ENCODE measurements around the gene DCDC1.
"Not testable (repeated sequence)": the region's sequence is repeated elsewhere in the genome, so short reads cannot be mapped to it uniquely, and the experiment has no call there.

Gene DCDC1

DNA sequence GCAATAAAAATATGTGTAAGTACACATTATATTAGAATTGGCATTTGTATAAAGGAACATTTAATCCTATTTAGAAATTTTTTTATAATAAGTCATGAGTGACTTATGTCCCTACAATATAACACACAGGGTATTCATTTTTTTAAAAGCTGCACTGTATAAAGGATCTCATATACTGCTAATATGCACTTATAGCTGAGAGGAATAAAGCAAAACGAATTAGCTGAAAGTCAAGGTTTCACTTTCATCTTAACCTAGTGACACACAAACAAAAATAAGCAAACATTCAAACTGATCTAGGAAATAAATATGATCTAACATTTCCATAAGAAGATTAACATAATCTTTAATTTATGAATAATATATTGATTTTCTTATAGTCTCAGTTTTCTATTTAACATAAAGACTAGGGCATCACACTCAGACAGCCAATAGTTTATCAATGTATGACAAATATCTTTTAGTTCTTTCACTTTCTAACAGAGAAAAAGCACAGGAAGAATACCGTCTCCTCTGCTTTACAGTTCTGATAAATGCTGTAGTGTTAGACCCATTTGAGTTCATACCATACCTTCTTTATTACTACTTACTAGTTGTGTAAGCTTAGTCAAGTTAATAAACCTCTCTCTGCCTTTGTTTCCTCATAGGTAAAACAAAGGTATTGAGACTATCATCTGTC, 42.9 kb downstream of the DCDC1 start:
- DNase-seq (ENCODE audit: low spot score): no peak

DNA sequence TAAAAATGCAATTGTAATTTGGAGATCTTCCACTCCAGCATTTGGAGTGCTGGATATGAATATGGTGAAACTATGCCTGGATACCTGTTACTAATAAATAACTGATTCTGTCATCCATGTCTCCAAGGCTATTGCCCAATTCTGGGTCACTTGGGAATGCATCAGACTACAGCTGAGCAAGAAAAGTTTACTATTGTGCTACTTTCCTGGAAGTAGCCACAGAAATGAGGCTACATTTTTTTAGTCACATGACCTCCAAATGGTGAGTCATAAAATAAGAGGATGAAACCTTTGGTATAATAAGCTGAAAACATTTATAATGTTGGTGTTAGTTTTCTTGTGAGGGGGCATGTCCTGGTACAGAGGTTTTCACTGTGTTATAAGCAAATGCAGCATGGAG, 44.4 kb downstream of the DCDC1 start:
- DNase-seq (ENCODE audit: low spot score): no peak

DNA sequence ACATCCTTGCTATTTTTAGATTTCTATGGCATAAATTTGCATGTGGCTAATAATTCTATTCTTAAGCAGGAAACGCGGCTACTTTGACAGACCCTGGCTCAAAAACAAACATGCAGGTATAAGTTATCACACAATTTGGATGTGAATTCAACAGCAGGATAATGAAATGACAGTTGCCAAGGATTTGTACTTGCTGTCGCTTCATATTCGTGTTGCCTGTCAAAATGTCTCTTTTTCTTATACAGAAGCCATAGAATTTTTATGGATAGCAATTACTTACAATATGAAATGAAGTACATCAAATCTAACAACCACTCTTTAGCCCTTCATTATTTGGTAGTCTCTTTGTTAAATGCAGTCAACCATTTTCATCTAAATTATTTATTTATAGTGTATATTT, 46.4 kb downstream of the DCDC1 start:
- no peak for DNase-seq (ENCODE audit: low spot score)

DNA sequence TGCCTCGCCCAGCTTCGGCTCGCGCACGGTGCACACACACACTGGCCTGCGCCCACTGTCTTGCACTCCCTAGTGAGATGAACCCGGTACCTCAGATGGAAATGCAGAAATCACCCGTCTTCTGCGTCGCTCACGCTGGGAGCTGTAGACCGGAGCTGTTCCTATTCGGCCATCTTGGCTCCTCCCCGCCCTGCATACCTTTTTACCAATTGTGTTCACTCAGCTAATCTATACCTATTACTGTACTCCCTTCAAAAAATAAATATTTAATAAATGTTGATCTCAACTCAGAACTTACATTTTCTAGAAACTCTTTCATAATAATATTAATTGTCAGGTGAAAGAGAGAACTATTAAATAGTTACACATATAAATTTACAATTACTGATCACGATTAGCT, 48.0 kb downstream of the DCDC1 start:
- not testable (repeated sequence) for DNase-seq (ENCODE audit: low spot score)

DNA sequence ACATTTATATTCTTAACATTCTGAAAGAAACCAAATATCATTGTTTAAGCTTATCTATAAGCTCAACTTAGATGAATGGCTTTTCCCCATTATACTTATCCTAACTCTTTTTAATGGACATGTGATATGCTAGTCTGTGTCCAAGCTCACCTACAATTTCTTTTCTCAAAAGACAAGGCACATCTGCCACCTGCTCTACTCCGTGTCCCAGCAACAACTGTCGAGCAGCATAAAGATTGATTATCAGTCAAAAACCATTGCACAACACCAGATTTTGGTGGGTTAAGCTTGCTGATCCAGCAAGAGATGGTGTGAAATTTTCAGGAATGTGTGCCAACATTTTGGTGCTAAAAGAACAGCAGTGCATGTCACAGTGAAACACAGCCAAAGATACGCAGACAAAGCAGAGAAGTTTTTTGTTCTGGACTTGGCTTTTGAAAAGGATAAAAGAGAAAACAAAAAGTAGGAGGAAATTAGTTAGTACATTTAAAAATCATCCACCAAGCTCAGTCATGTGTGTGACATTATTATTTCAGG, 65.8 kb downstream of the DCDC1 start:
- no peak for DNase-seq (ENCODE audit: low spot score)

DNA sequence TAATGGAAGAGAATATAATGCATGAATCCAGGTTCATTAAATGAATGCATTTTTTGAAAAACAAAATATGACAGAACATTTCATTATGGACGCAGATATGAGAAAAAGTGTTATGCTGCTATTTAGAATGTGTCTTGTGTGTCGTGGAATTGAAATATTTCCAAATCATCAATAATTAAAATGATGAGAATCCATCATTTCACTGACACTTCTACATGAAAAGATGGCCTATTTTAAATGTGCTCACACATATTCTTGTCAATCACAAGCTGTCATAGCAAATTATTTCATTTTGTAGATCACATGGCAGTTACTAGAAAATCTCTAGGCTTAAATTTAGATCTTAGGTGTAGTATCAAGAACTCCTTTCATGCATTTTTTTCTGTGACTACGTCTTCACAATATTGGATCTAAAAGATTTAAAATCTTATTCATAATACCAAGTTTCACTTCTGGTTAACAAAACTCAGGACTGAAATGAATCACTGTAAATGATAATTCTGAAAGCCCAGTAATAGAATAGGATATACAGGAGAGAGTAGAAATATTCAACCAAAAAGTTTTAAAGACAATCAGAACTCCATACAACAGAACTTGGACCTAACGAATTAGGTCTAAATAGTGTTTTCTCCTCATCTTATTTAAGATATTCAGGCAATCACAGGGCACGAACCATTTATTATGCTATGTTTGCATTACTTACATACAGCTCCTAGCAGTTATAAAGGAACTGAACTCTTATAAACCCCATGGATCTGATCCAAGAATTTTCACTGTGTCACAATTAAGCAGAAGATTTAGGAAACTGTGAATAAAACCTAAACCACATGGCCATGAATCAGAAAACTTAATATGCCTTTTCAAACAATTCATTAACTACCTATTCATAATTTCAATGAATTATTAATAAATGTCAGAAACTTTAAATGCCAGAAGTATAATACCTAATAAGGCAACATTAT, 67.7 kb downstream of the DCDC1 start:
- no peak for DNase-seq (ENCODE audit: low spot score)

DNA sequence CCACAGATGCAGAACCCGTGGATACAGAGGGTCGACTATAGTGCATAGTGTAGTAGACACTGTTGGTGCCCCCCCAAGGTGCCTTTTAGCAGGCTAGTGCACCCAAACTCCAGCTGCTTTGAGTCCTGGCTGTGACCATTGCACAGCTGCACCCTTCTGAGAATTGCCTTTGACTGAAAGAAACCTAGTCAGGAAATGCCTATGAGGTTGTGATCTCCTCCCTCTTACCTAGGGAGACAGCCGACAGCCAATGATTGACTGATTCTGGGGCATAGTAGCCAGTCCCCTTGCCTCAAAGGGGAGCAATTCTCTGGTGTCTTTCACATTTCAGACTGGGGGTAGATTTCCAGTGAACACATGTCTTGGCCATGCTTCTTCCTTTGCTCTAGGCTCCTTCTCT, 74.2 kb downstream of the DCDC1 start:
- no peak for DNase-seq (ENCODE audit: low spot score)

DNA sequence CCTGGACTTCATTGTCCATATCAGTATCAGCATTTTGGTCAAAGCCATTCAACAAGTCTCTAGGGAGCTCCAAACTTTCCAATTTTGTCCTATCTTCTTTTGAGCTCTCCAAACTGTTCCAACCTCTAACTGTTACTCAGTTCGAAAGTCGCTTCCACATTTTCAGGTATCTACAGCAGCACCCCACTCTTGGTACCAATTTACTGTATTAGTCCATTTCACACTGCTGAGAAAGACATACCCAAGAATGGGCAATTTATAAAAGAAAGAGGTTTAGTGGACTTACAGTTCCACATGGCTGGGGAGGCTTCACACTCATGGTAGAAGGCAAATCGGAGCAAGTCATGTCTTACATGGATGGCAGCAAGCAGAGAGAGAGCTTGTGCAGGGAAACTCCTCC, 96.0 kb downstream of the DCDC1 start:
- not testable (repeated sequence) for DNase-seq (ENCODE audit: low spot score)

DNA sequence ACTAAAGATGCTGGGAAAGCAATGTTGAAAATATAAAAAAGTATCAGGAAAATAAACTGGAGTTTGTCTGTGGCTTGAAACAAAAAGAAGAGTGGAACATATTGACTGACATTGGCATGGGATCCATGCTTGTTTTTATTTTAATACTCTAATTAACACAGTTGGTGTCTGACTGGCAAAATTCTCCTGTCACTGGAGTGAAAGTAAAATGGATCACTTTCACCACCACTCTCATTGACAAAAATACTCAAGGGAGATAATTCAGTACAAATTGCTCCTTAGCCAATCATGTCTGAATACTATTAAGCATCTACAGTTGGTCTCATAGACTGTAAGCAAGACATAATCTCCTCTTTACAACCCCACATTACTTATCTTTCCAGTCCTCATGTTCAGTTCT, 101.8 kb downstream of the DCDC1 start:
- no peak for DNase-seq (ENCODE audit: low spot score)

DNA sequence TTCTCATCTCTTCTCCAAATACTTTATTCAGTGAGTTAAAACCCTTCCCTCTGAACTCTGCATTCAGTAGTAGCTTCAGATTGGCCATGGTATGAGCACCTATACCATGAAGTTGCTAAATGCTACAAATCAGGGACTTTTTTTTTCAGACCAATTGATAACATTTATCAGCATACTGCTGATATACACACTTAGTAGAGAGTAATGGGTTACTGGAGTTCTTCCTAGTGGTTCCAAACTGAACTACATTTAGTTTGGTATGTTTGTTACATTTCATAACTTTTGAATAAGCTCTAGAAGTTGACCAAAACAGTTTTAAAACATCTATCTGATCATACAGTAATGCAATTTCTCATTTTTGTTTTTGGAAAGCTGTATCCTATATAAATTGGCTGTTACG, 104.7 kb downstream of the DCDC1 start:
- DNase-seq (ENCODE audit: low spot score): no peak

DNA sequence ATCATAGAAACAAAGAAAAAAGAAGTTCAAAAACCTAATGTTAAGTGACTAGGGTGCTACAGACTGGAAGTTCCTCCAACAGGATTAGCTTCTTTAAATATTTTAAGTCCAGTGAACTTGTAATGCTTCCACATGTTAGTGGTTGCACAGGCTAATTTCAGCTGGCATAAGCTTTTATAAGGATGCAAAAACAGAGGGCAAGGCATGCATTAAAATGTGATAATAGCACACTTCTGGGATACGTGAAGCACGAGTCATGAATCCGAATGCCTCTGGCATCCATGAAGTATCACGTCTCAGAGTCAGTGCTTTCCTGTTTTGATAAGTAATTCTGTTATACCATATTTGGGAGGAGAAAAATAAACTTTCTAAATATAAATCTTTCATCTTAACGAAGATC, 106.8 kb downstream of the DCDC1 start:
- no peak for DNase-seq (ENCODE audit: low spot score)

DNA sequence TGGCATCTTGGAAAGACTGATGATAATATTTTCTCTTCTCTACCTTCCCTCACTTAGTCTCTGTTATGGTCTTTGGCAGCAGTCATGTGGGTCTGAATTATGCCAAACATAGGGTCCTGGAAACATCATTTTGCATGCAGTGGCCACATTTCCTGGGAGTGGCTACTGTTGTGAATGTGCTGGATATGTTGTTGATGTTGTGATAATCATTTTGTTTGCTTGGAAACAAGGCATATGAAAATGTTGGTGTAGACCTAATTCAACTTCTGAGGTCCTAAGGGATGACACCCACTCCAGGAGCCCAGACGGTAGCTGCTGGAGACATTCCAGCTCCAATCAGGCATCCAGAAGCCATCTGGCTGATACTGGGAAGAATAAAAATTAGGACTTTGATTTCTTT, 109.7 kb downstream of the DCDC1 start:
- no peak for DNase-seq (ENCODE audit: low spot score)

DNA sequence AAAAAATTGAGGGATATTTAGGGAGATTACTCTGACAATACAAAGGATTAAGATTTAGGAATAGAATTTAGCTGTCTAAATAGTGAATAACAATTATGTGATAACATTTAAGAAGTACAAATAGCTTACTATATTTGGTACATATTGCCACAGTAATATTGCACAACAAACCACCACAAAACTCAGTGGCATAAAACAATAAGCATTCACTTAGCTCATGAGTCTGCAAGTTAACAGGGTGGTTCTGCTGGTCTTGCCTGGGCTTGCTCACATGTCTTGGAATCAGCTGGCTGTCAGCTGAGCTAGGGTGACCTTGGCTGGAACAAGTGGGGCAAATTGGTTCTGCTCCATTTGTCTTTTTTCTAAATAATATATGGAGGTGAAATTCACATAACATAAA, 115.1 kb downstream of the DCDC1 start:
- no peak for DNase-seq (ENCODE audit: low spot score)

DNA sequence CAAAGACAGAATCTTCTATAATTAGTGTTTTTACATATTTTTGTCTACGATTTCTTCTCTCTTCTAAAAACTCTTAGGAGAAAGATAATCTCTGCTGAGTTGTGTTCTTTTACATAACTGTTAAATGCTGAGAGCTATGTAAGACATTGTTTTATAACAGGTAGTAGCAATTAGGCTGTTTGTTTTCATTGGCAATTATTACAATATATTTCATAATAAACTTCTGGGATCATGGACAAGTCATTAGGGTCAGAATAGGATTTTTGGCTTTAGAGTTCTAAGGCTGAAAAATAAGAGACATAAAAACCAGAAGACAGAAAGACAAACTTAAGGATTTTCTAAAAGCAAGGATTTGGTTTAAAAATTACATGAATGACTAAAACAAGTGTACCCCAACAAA, 120.8 kb downstream of the DCDC1 start:
- no peak for DNase-seq (ENCODE audit: low spot score)

DNA sequence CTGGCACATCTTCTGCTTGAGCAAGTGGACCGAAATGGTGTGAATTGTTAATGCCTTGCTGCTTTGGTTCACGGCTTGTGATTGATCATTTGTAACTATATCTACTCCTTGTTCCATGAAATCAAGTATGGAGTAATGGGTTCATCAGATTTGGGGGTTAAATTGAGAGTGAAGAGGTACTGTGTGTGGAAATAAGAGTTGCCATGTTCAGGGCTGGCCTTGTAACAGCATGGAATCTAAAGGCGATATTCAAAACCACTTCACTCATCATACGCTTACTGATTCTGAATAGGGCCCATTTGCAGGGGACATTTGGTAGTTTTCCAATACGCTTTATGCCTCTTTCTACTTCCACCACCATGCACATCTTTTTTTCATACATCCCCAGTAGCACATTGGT, 122.2 kb downstream of the DCDC1 start:
- DNase-seq (ENCODE audit: low spot score): no peak

DNA sequence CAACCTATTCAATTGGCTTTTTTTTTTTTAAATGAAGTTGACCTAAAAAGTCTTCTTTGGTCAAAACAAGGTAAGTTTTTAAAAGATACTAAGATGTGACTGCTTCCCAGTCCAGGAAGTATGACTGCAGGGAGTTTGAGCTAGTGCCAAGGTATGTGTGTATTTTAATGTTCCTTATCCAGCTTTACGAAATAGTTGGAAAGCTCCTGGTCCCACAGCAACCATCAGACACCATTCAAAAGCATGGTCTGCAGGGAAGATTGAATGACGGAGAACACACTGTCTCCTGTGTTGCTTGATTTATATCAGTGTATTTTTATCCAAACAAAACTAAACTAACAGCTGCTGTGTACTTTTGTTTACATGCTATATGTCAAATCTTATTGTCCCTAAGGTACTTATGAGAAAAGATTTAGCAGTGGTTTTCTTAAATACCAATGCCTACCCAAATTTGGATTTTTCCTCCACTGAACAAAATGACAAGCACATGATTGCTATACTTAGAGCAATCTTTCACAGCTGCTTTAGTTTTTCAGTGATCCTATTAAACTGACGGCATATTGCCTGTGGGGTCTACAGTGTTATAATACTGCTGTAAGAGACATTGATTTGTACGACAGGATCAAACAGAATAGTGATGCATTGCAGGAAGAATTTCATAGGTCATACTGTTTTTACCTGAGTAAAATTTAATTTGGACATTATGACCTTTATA, 122.9 kb downstream of the DCDC1 start:
- no peak for DNase-seq (ENCODE audit: low spot score)

DNA sequence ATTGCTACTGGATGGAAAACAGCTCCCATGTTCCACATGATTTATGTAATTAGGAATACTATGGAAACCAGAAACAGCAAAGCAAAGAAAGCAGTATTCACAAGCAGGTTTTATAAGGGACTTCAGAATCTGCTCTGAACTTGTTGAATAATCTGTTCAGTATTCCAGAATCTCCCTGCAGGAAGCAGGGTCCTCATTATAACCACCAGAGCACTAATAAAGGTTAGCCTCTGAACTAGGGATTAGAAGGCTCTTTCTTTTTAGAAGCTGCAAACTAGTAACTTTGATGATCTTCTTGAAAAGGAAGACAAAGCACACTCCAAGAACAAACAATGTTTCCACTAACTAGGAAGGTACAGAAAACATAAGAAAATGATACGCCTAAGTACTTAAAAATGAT, 125.8 kb downstream of the DCDC1 start:
- no peak for DNase-seq (ENCODE audit: low spot score)

DNA sequence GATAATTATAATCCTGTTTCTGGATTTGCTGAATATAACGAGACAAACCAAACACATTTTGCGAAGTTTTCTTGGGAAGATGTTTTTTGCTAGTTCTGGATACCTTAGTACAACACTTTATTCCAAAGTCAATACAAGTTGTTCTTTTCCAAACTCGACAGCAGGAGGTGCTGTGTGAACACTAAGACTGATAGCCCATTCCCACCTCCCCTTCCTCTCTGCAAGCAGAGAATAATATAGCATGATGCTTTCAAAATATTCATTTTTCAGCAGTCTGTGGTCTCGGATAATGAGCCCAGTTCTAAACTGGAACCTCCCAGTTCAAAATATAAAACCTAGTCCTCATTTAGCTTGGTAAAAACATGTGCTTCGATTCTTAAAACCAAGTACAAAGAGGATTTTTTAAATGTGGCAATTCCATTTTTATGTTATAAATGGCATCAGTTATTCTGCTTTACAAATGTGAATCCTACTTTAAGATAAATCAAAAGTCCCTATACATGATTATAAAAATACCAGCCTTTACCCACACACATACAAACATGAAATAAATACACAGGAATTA, 129.1 kb downstream of the DCDC1 start:
- peak; percentile 61 for DNase-seq (ENCODE audit: low spot score)

DNA sequence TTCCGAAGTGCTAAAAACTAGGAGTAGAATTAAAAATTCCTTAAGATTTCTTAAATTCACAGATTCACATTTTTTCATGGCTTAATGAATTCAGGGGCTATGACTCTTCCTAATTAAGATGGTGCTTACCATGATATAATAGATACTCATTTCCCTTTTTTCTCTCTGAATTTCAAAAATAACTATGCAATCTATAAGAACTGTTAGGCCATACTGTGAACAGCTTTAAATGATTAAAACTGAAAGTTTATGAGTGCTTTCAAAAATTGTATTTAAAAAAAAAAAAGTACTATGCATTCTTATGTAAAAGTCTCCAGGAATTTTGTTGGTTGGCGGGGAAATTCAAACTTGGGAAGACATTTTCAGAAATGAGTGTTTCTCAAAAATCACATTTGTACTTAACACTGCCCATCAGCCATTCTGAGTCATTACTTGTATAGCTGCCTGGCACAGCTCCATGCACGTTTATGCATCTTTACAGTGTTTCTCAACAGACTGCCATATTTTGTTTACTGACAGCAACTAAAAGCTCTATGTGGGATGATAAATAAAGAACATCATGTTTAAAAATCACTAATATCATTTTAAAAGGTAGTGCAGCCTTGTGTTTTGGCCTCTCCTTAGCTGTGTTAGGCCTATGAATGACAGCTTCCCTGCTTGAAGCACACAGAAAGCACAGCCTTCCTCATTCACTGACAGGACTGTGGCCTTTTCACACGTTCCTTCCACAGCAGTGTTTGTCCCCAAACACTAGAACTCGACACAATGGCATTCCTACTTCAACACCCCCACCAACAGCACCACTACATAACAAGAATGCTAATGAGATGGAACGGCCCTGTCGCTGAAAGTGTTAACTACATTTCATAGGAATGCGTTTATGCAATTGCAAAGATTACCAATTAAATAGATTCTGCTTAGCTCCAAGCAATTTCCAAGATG, 131.4 kb downstream of the DCDC1 start:
- DNase-seq (ENCODE audit: low spot score): no peak

DNA sequence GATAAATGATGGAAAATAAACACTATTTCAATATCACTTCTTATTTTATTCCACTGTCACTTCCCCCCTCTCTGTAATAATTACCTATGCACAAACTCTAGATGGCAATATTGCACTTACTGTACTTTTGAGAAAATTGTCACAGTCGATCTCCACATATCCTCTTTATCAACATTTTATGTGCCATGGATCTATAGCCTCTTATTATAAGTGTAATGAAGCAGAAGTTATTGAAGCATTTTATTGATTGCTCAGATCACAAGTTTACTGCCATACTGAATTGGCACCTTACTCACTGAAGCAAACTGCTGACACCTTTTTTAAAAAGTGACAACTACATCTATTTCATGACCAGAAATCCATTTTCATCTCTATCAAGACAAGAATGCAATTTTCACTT, 133.4 kb downstream of the DCDC1 start:
- no peak for DNase-seq (ENCODE audit: low spot score)

DNA sequence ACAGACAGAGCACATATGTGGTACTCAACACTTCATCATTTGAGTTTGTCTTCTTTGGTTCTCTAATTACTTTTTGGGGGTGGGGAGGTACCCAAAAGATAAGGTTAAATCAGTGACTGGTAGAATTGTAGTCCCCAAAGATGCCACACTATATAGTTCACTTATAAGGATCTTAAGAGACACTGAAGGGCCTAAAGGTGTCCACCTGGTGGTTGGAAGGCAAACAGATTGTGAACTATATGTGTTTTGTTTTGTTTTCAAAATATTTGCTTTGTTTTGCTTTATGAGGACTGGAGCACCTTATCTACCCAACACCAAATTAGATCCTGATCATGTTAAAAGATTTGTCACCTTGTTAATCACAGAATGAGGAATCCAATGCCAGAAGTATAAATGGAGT, 136.1 kb downstream of the DCDC1 start:
- no peak for DNase-seq (ENCODE audit: low spot score)
